Spleen (tissue), 11 donors: Measurements from ENCODE around the gene TEP1. TPM values are rescaled to one million over a fixed set of nuclear protein-coding genes. Genes with fewer than 3 reads are reported as not detected.

Source experiments
- DNase-seq: peaks from one replicate; pipeline ENCODE4 v3.0.0-alpha.2; 2020
- H3K27ac ChIP-seq, 8 donors: fragments of 200-600 bp; sonication (generic) in 7 of 8; 1 replicate in 4 of 8; 2 replicates in 4 of 8; pipeline versions ENCODE4 v1.5.0 to v1.8.0; 2016 to 2021; ENCODE audit warnings: inconsistent platforms in 4 of 8, mild to moderate bottlenecking in 4 of 8, moderate library complexity in 1 of 8
- H3K27me3 ChIP-seq, 7 donors: fragments of 200-600 bp; sonication (generic) in 6 of 7; replicated peaks in 1 of 7; 1 replicate in 4 of 7; 2 replicates in 3 of 7; pipeline versions ENCODE4 v1.5.0 to v1.8.0; 2016 to 2021; ENCODE audit warnings: inconsistent platforms in 3 of 7, mild to moderate bottlenecking in 1 of 7
- H3K36me3 ChIP-seq, 6 donors: fragments of 200-600 bp; sonication (generic) in 5 of 6; 1 replicate in 4 of 6; 2 replicates in 2 of 6; pipeline versions ENCODE4 v1.5.0 to v1.8.0; 2016 to 2021; ENCODE audit warnings: inconsistent platforms in 2 of 6
- H3K4me1 ChIP-seq, 6 donors: fragments of 200-600 bp; sonication (generic) in 5 of 6; 1 replicate in 3 of 6; 2 replicates in 3 of 6; pipeline versions ENCODE4 v1.5.0 to v1.8.0; 2016 to 2021; ENCODE audit warnings: inconsistent platforms in 3 of 6
- H3K4me3 ChIP-seq, 8 donors: fragments of 200-600 bp; sonication (generic) in 7 of 8; 1 replicate in 4 of 8; 2 replicates in 4 of 8; pipeline versions ENCODE4 v1.5.0 to v1.8.0; 2016 to 2021; ENCODE audit warnings: inconsistent platforms in 4 of 8, mild to moderate bottlenecking in 4 of 8, moderate library complexity in 2 of 8
- H3K9me3 ChIP-seq, 8 donors: fragments of 200-600 bp; sonication (generic) in 7 of 8; 1 replicate in 4 of 8; 2 replicates in 4 of 8; pipeline versions ENCODE4 v1.5.0 to v1.8.0; 2016 to 2021; ENCODE audit warnings: inconsistent platforms in 4 of 8
- POLR2A ChIP-seq, 3 donors: fragments of 450-650 bp; IDR thresholded peaks; one replicate each; pipeline ENCODE4 v1.5.1; 2017; ENCODE audit warnings: antibody characterized with exemption in 3 of 3, mild to moderate bottlenecking in 1 of 3
- POLR2AphosphoS5 ChIP-seq, 3 donors: sonication (generic); formaldehyde crosslinking; IDR thresholded peaks; one replicate each; pipeline ENCODE4 v1.5.1; 2017; ENCODE audit warnings: antibody characterized with exemption in 3 of 3
- WGBS, 5 donors: extraction: QIAGEN DNeasy Blood & Tissue Kit in 3 of 5; methylation state at CpG; one replicate each; pipeline versions ENCODE4 v1.1.5 to v1.1.7; 2013 to 2018; 5-methylcytosine and 5-hydroxymethylcytosine counted together
- intact Hi-C: fragments of 100-400 bp; cut with DNase I; formaldehyde crosslinking; loops from one replicate; pipeline ENCODE4 v1.15.0; 2023; ENCODE audit warnings: low total_unique reads
- polyA plus RNA-seq, 3 donors: library from polyadenylated mRNA; stranded (reverse); fragments of 200-250 nt; gene quantifications; one replicate each; pipeline ENCODE4 v1.2.1, GENCODE V29; 2013
- total RNA-seq, 7 donors: library from RNA; depleted of rRNA in 3 of 7; stranded (reverse); fragments of >200 nt in 3 of 7; fragmentation: NEBNext Ultra II Directional in 4 of 7; extraction: Animal tissue kit (Norgen Biotek cat#: 25700) in 4 of 7; gene quantifications; one replicate each; pipeline versions ENCODE4 v1.1.0 to v1.2.1, GENCODE V29; 2016 to 2021
- TF ChIP-seq, protein P1 (sequence below), 11 experiments: fragments of 200-600 bp in 7 of 11; fragments of 450-650 bp in 4 of 11; sonication (generic) in 4 of 11; IDR thresholded peaks in 8 of 11; conservative IDR thresholded peaks in 3 of 11; 1 replicate in 7 of 11; 2 replicates in 4 of 11; pipeline versions ENCODE4 v1.4.0 to v1.8.0; 2016 to 2021; ENCODE audit warnings: antibody characterized with exemption in 11 of 11, inconsistent platforms in 4 of 11, mild to moderate bottlenecking in 1 of 11
- donor health status: healthy with polysubstance abuse.
- donor health status: DM: no; HTN: no; CAD: no; lungs with moderate emphysema.
- donor health status: DM: no; HTN: no; CAD: no.
- donor health status: Bipolar disorder and iron deficiency.
- donor health status: healthy.
- donor health status: DM: no; HTN: no; CAD: no.
- donor health status: DM: yes; HTN: yes; CAD: no.

TEP1 gene
- total and polyA plus RNA-seq, 10 donors, result 19.2 to 91.7 (median 64.5) TPM

DNA sequence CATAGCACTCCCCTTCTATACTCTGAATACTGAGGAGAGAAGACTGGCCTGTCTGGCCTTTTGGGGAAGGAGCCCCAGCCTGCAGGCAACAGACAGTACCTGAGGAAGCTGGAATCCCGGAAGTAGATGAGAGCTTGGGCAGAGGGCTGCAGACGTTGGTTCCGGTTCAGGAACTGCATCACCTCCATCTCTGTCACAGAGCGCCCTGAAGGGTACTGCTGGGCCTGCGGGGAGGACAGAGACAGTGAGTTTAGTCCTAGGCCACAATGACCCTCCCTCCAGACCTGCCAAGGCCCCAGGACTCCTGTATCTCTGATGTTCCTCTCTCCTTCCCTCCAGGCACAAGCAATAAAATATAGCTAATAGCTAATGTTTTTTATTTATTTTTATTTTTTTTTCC, 28.4 kb downstream of the TEP1 start:
- DNase-seq, result no peak
- peaks cover 15 to 100% (median 97%) of the 10 kb centered on the region in 6 donors for H3K36me3 ChIP-seq
- no peak for TF ChIP-seq POLR2A (IDR thresholded peaks at IDR 0.05)
- H3K27me3 ChIP-seq, result no peaks in the 10 kb centered on the region
- peaks cover 0 to 9% (median 0%) of the 10 kb centered on the region in 6 donors for H3K4me1 ChIP-seq
- no peaks in the 10 kb centered on the region for H3K9me3 ChIP-seq
- WGBS, 5 donors, result 95 to 97% (median 95%) methylated on average over 3 to 5 of the region's 5 CpGs
- H3K27ac ChIP-seq, result no peak overlapping the region
- intact Hi-C loops, result no loop called here
- no peak overlapping the region for H3K4me3 ChIP-seq

DNA sequence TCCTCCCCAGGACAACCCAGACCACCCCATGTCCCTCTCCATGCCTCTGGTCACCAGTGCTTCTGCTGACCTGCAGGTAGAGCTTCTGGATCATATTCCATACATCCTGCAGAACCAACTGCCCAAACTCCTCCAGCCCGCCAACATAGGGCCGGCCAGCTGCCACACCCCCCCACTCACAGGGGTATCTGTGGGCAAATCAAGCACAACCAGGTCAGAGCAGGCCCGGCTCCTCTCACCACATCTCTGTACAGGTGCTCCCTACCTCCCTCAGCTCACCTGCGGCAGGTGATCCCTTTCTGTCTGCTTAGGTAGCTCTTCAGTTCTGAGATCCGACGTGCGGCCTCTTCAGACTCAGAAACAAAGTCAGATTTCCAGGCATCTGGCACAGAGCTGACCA, 29.0 kb downstream of the TEP1 start:
- no peak for TF ChIP-seq POLR2A (IDR thresholded peaks at IDR 0.05)
- TF ChIP-seq, protein P1, sequence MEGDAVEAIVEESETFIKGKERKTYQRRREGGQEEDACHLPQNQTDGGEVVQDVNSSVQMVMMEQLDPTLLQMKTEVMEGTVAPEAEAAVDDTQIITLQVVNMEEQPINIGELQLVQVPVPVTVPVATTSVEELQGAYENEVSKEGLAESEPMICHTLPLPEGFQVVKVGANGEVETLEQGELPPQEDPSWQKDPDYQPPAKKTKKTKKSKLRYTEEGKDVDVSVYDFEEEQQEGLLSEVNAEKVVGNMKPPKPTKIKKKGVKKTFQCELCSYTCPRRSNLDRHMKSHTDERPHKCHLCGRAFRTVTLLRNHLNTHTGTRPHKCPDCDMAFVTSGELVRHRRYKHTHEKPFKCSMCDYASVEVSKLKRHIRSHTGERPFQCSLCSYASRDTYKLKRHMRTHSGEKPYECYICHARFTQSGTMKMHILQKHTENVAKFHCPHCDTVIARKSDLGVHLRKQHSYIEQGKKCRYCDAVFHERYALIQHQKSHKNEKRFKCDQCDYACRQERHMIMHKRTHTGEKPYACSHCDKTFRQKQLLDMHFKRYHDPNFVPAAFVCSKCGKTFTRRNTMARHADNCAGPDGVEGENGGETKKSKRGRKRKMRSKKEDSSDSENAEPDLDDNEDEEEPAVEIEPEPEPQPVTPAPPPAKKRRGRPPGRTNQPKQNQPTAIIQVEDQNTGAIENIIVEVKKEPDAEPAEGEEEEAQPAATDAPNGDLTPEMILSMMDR (IDR thresholded peaks at IDR 0.05 in 8 of 11, conservative IDR thresholded peaks at IDR 0.05 in 3 of 11), result no peak
- no peak for TF ChIP-seq POLR2AphosphoS5 (IDR thresholded peaks at IDR 0.05)
- DNase-seq, result no peak

DNA sequence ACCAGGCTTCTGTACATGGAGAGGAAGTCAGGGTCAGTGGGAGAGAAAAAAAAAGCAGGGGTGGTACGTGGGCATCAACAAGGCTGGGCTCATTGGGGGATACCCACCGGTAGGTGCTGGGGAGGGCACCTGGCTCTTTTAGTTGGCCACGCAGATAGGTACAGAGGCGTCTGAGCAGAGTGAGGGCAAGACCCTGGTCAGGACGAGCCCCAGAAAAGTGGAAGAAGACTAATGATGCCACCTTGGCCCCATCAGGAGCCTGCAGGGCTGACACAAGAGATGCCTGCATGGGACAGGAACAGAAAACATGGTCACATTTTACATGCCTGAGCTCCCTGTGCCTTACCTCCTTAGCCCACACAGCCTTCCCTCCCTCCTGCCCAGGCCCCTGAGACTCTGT, 29.7 kb downstream of the TEP1 start:
- Histone ChIP-seq H3K9me3 (no peaks in the 10 kb centered on the region), H3K36me3 (peaks cover 11 to 100% (median 97%) of the 10 kb centered on the region in 6 donors), H3K27ac (no peak overlapping the region), H3K4me3 (no peak overlapping the region), H3K27me3 (no peaks in the 10 kb centered on the region), H3K4me1 (peaks cover 0 to 9% (median 0%) of the 10 kb centered on the region in 6 donors)
- no peak for DNase-seq
- intact Hi-C loops, result no loop called here
- WGBS, 5 donors, result 86 to 93% (median 91%) methylated on average over 5 of the region's 5 CpGs
- TF ChIP-seq POLR2A (IDR thresholded peaks at IDR 0.05) (no peak), POLR2AphosphoS5 (IDR thresholded peaks at IDR 0.05) (no peak)
- TF ChIP-seq, protein P1 (IDR thresholded peaks at IDR 0.05 in 8 of 11, conservative IDR thresholded peaks at IDR 0.05 in 3 of 11), result no peak

More for the DNA sequence above, 29.0 kb downstream of the TEP1 start:
- no peaks in the 10 kb centered on the region for H3K9me3 ChIP-seq
- peaks cover 14 to 100% (median 97%) of the 10 kb centered on the region in 6 donors for H3K36me3 ChIP-seq
- intact Hi-C loops, result no loop called here
- H3K27me3 ChIP-seq, result no peaks in the 10 kb centered on the region
- WGBS, 5 donors, result 89 to 100% (median 95%) methylated on average over 7 of the region's 7 CpGs
- H3K27ac ChIP-seq, result no peak overlapping the region
- H3K4me1 ChIP-seq, result peaks cover 0 to 9% (median 0%) of the 10 kb centered on the region in 6 donors
- no peak overlapping the region for H3K4me3 ChIP-seq

DNA sequence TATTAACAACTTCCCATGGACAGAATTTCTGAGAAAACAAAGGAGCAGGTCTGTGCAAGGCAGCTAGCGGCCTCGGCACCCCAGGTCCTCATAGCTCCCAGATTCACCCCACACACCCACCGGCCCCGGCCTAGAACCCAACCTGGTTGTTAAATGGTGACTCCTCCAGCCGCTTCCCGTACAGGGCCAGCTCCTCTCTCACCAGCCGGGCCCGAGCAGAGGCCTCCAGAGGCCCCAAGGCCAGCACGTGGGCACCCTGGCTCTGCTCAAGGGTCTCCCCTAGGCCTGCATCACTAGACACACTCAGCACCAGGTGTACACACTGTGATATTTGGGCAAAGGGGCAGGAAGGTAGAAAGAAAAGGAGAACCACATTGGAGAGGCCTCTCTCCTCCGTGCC, 30.3 kb downstream of the TEP1 start:
- Histone ChIP-seq H3K9me3 (no peaks in the 10 kb centered on the region), H3K4me3 (no peak overlapping the region), H3K27ac (no peak overlapping the region), H3K36me3 (peaks cover 8 to 100% (median 97%) of the 10 kb centered on the region in 6 donors), H3K27me3 (no peaks in the 10 kb centered on the region), H3K4me1 (peaks cover 0 to 5% (median 0%) of the 10 kb centered on the region in 6 donors)
- 95 to 97% (median 96%) methylated on average over 10 of the region's 10 CpGs for WGBS, 5 donors
- TF ChIP-seq POLR2A (IDR thresholded peaks at IDR 0.05), result no peak
- TF ChIP-seq POLR2AphosphoS5 (IDR thresholded peaks at IDR 0.05), result no peak
- TF ChIP-seq, protein P1 (IDR thresholded peaks at IDR 0.05 in 8 of 11, conservative IDR thresholded peaks at IDR 0.05 in 3 of 11), result no peak
- DNase-seq, result no peak
- intact Hi-C loops, result no loop called here

- no peak for DNase-seq
- peaks cover 8 to 100% (median 97%) of the 10 kb centered on the region in 6 donors for H3K36me3 ChIP-seq
- H3K9me3 ChIP-seq, result no peaks in the 10 kb centered on the region
- no peaks in the 10 kb centered on the region for H3K4me1 ChIP-seq
- no peaks in the 10 kb centered on the region for H3K27me3 ChIP-seq
- H3K4me3 ChIP-seq, result no peak overlapping the region
- WGBS, 5 donors, result 91 to 97% (median 94%) methylated on average over 12 of the region's 12 CpGs
- intact Hi-C loops, result no loop called here
- no peak for TF ChIP-seq POLR2AphosphoS5 (IDR thresholded peaks at IDR 0.05)
- TF ChIP-seq, protein P1 (IDR thresholded peaks at IDR 0.05 in 8 of 11, conservative IDR thresholded peaks at IDR 0.05 in 3 of 11), result no peak
- H3K27ac ChIP-seq, result no peak overlapping the region
Measured at GRCh38 chr14:20382526-20382925, 30.8 kb downstream of the TEP1 start.
